DMS153 treated with DMSO at 0.1 percent for 48 hours (cell line): ENCODE results near the gene LRRC41.
"Not testable (repeated sequence)": the region's sequence is repeated elsewhere in the genome, so short reads cannot be mapped to it uniquely, and the experiment has no call there.

Experiments
- DNase-seq: peaks from one replicate; lab custom pipeline; 2025; ENCODE audit not compliant: unreplicated experiment; lab: John Stamatoyannopoulos, UW

LRRC41 gene

GRCh38 chr1:46328182-46328581 lies 24.8 kb upstream of the LRRC41 start:
- DNase-seq = not testable (repeated sequence)

GRCh38 chr1:46325285-46326076 lies 22.1 kb upstream of the LRRC41 start:
- not testable (repeated sequence) for DNase-seq

- not testable (repeated sequence) for DNase-seq
These were observed 18.8 kb upstream of the LRRC41 start for GRCh38 chr1:46322191-46322590.

- DNase-seq = not testable (repeated sequence)
These were observed 16.8 kb upstream of the LRRC41 start for GRCh38 chr1:46319960-46320914.

GRCh38 chr1:46319301-46319700 lies 15.9 kb upstream of the LRRC41 start:
- not testable (repeated sequence) for DNase-seq

- DNase-seq = no peak
These were observed 13.9 kb upstream of the LRRC41 start for GRCh38 chr1:46317323-46317722.

- DNase-seq = no peak
These were observed 12.4 kb upstream of the LRRC41 start for GRCh38 chr1:46315669-46316403.

GRCh38 chr1:46310321-46310720 lies 6.9 kb upstream of the LRRC41 start:
- no peak for DNase-seq

GRCh38 chr1:46309401-46310159 lies 6.2 kb upstream of the LRRC41 start:
- DNase-seq = no peak

- no peak for DNase-seq
These were observed 2.7 kb upstream of the LRRC41 start for GRCh38 chr1:46306159-46306530.

- DNase-seq = no peak
These were observed 483 bp upstream of the LRRC41 start for GRCh38 chr1:46303872-46304326.

- no peak for DNase-seq
These were observed 777 bp downstream of the LRRC41 start for GRCh38 chr1:46302641-46303037.

- no peak for DNase-seq
These were observed 1.4 kb downstream of the LRRC41 start for GRCh38 chr1:46301808-46302640.

- DNase-seq = no peak
These were observed 2.0 kb downstream of the LRRC41 start for GRCh38 chr1:46301406-46301807.

GRCh38 chr1:46300673-46301405 lies 2.6 kb downstream of the LRRC41 start:
- no peak for DNase-seq

- DNase-seq = no peak
These were observed 5.0 kb downstream of the LRRC41 start for GRCh38 chr1:46298387-46298786.

GRCh38 chr1:46295306-46295705 lies 8.1 kb downstream of the LRRC41 start:
- DNase-seq = no peak

- DNase-seq = no peak
These were observed 13.4 kb downstream of the LRRC41 start for GRCh38 chr1:46289976-46290375.

GRCh38 chr1:46289134-46289494 lies 14.3 kb downstream of the LRRC41 start:
- DNase-seq = no peak
